SK-N-SH (cell line): Measurements from ENCODE around the gene AMFR.

Source experiments
- EZH2phosphoT487 ChIP-seq: fragments of 200-600 bp; sonication (generic); IDR thresholded peaks from 2 replicates; pipeline ENCODE4 v1.6.1; 2017; ENCODE audit warnings: low read depth, mixed run types, mild to moderate bottlenecking, antibody characterized with exemption, moderate library complexity, borderline replicate concordance
- TF ChIP-seq, protein P1 (sequence below): fragments of 200-600 bp; sonication (generic); IDR thresholded peaks from 2 replicates; pipeline ENCODE4 v1.6.1; 2017; ENCODE audit warnings: antibody characterized with exemption, mild to moderate bottlenecking, moderate library complexity
- TF ChIP-seq, protein P2 (sequence below): fragments of 150-350 bp; IDR thresholded peaks from 2 replicates; pipeline ENCODE4 v1.6.1; 2017; ENCODE audit warnings: antibody characterized with exemption, low read length, low read depth, borderline replicate concordance
- TF ChIP-seq, protein P3 (sequence below): IDR thresholded peaks from 2 replicates; pipeline ENCODE4 v1.6.1; 2012; ENCODE audit warnings: mild to moderate bottlenecking, low read depth, low read length, moderate library complexity
- TF ChIP-seq, protein P4 (sequence below): IDR thresholded peaks from 2 replicates; pipeline ENCODE4; 2012

DNA sequence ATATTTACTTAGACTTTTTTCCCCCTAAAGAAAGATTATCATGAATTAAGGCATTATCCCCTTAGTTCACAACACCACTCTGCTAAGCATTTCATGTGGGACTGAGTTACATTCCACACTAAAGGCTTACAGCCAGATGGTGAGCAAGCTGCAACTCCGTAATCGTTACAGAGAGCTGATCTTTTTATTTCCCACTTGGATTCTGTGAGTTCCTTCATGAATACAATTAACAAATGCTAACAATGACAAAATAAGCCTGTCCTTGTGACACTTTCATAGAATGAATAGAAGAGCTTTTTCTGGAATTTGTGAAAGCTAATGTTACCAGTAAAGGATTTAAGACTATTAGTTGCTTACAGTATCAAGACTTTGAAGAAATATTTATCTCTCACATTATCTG is 34.8 kb upstream of the AMFR start:
- no peak for TF ChIP-seq EZH2phosphoT487
- TF ChIP-seq, protein P1, sequence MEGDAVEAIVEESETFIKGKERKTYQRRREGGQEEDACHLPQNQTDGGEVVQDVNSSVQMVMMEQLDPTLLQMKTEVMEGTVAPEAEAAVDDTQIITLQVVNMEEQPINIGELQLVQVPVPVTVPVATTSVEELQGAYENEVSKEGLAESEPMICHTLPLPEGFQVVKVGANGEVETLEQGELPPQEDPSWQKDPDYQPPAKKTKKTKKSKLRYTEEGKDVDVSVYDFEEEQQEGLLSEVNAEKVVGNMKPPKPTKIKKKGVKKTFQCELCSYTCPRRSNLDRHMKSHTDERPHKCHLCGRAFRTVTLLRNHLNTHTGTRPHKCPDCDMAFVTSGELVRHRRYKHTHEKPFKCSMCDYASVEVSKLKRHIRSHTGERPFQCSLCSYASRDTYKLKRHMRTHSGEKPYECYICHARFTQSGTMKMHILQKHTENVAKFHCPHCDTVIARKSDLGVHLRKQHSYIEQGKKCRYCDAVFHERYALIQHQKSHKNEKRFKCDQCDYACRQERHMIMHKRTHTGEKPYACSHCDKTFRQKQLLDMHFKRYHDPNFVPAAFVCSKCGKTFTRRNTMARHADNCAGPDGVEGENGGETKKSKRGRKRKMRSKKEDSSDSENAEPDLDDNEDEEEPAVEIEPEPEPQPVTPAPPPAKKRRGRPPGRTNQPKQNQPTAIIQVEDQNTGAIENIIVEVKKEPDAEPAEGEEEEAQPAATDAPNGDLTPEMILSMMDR = no peak
- TF ChIP-seq, protein P2, sequence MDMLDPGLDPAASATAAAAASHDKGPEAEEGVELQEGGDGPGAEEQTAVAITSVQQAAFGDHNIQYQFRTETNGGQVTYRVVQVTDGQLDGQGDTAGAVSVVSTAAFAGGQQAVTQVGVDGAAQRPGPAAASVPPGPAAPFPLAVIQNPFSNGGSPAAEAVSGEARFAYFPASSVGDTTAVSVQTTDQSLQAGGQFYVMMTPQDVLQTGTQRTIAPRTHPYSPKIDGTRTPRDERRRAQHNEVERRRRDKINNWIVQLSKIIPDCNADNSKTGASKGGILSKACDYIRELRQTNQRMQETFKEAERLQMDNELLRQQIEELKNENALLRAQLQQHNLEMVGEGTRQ = no peak
- TF ChIP-seq, protein P3, sequence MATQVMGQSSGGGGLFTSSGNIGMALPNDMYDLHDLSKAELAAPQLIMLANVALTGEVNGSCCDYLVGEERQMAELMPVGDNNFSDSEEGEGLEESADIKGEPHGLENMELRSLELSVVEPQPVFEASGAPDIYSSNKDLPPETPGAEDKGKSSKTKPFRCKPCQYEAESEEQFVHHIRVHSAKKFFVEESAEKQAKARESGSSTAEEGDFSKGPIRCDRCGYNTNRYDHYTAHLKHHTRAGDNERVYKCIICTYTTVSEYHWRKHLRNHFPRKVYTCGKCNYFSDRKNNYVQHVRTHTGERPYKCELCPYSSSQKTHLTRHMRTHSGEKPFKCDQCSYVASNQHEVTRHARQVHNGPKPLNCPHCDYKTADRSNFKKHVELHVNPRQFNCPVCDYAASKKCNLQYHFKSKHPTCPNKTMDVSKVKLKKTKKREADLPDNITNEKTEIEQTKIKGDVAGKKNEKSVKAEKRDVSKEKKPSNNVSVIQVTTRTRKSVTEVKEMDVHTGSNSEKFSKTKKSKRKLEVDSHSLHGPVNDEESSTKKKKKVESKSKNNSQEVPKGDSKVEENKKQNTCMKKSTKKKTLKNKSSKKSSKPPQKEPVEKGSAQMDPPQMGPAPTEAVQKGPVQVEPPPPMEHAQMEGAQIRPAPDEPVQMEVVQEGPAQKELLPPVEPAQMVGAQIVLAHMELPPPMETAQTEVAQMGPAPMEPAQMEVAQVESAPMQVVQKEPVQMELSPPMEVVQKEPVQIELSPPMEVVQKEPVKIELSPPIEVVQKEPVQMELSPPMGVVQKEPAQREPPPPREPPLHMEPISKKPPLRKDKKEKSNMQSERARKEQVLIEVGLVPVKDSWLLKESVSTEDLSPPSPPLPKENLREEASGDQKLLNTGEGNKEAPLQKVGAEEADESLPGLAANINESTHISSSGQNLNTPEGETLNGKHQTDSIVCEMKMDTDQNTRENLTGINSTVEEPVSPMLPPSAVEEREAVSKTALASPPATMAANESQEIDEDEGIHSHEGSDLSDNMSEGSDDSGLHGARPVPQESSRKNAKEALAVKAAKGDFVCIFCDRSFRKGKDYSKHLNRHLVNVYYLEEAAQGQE = no peak
- TF ChIP-seq, protein P4, sequence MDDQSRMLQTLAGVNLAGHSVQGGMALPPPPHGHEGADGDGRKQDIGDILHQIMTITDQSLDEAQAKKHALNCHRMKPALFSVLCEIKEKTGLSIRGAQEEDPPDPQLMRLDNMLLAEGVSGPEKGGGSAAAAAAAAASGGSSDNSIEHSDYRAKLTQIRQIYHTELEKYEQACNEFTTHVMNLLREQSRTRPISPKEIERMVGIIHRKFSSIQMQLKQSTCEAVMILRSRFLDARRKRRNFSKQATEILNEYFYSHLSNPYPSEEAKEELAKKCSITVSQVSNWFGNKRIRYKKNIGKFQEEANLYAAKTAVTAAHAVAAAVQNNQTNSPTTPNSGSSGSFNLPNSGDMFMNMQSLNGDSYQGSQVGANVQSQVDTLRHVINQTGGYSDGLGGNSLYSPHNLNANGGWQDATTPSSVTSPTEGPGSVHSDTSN = no peak
